Prostate gland (tissue), 2 donors: ENCODE data around the gene INAFM1. TPM values are rescaled to one million over a fixed set of nuclear protein-coding genes. Genes with fewer than 3 reads are reported as not detected.

ENCODE experiments used
- DNase-seq: peaks from one replicate; pipeline ENCODE4 v3.0.0-alpha.2; 2019; ENCODE audit warnings: low spot score
- H3K27ac ChIP-seq, 2 donors: fragments of 200-600 bp; sonication (generic); 2 replicates each; pipeline ENCODE4 v1.5.1; 2017 to 2019
- H3K27me3 ChIP-seq: fragments of 200-600 bp; sonication (generic); replicated peaks from 2 replicates; pipeline ENCODE4 v1.5.1; 2019; ENCODE audit not compliant: insufficient read depth
- H3K36me3 ChIP-seq, 2 donors: fragments of 200-600 bp; sonication (generic); 1 replicate in 1 of 2; 2 replicates in 1 of 2; pipeline versions ENCODE4 v1.5.1 to v1.8.1; 2017 to 2019
- H3K4me1 ChIP-seq: fragments of 200-600 bp; sonication (generic); replicated peaks from 2 replicates; pipeline ENCODE4 v1.5.1; 2019
- H3K4me3 ChIP-seq, 2 donors: fragments of 200-600 bp; sonication (generic); 2 replicates each; pipeline ENCODE4 v1.5.1; 2017 to 2019
- H3K9me3 ChIP-seq: fragments of 200-600 bp; sonication (generic); 2 replicates; pipeline ENCODE4 v1.5.1; 2017
- CTCF ChIP-seq, 4 experiments: fragments of 200-600 bp in 2 of 4; fragments of 450-650 bp in 2 of 4; sonication (generic) in 2 of 4; IDR thresholded peaks; 1 replicate in 3 of 4; 2 replicates in 1 of 4; pipeline ENCODE4 v1.5.1; 2016 to 2019; ENCODE audit warnings: antibody characterized with exemption in 4 of 4, mild to moderate bottlenecking in 2 of 4, moderate library complexity in 2 of 4
- POLR2A ChIP-seq: fragments of 450-650 bp; IDR thresholded peaks from one replicate; pipeline ENCODE4 v1.6.1; 2016; ENCODE audit warnings: antibody characterized with exemption, mild to moderate bottlenecking
- POLR2AphosphoS5 ChIP-seq: sonication (generic); formaldehyde crosslinking; IDR thresholded peaks from one replicate; pipeline ENCODE4 v1.6.1; 2017; ENCODE audit warnings: antibody characterized with exemption
- WGBS: methylation state at CpG from one replicate; pipeline ENCODE4 v1.1.5; 2018; 5-methylcytosine and 5-hydroxymethylcytosine counted together
- intact Hi-C: fragments of 100-400 bp; cut with DNase I; formaldehyde crosslinking; loops from one replicate; pipeline ENCODE4 v1.14.2; 2022
- total RNA-seq, 2 donors: library from RNA; depleted of rRNA; stranded (reverse); fragments of >200 nt; gene quantifications; one replicate each; pipeline ENCODE4 v1.1.0, GENCODE V29; 2016

INAFM1 gene
- total RNA-seq, 2 donors from 2014 or later: 11.4 to 30.2 TPM

- no peak for TF ChIP-seq POLR2AphosphoS5
- no peak for TF ChIP-seq CTCF (IDR thresholded peaks at IDR 0.05)
- no peak for TF ChIP-seq POLR2A
- H3K9me3 ChIP-seq: no peaks in the 10 kb centered on the region
- H3K36me3 ChIP-seq: peaks cover 3 to 14% of the 10 kb centered on the region in 2 donors
Measured at GRCh38 chr19:47270408-47270807, 4.3 kb upstream of the INAFM1 start.

GRCh38 chr19:47271949-47272348 lies 2.7 kb upstream of the INAFM1 start:
- Histone ChIP-seq H3K4me3 (no peak overlapping the region), H3K27me3 (no peaks in the 10 kb centered on the region), H3K4me1 (peaks cover 5% of the 10 kb centered on the region), H3K9me3 (no peaks in the 10 kb centered on the region), H3K36me3 (peaks cover 3 to 14% of the 10 kb centered on the region in 2 donors), H3K27ac (peak overlapping the region in 1 of 2 donors; percentile 98)
- intact Hi-C loops: no loop called here
- no peak for TF ChIP-seq POLR2A
- TF ChIP-seq CTCF (IDR thresholded peaks at IDR 0.05): no peak
- no peak for TF ChIP-seq POLR2AphosphoS5
- WGBS: 79% methylated on average over 6 of the region's 6 CpGs
- no peak for DNase-seq

More at GRCh38 chr19:47270408-47270807, 4.3 kb upstream of the INAFM1 start:
- Histone ChIP-seq H3K27me3 (no peaks in the 10 kb centered on the region), H3K4me3 (no peak overlapping the region), H3K4me1 (peaks cover 4% of the 10 kb centered on the region), H3K27ac (no peak overlapping the region)
- WGBS: 95% methylated on average over 10 of the region's 10 CpGs
- intact Hi-C loops: no loop called here
- no peak for DNase-seq

GRCh38 chr19:47272448-47273312 lies 2.0 kb upstream of the INAFM1 start:
- TF ChIP-seq POLR2A (no peak), POLR2AphosphoS5 (no peak), CTCF (IDR thresholded peaks at IDR 0.05) (no peak)
- intact Hi-C loops: no loop called here
- peak; percentile 37 for DNase-seq

GRCh38 chr19:47273313-47274070 lies 1.2 kb upstream of the INAFM1 start:
- peak; percentile 96 for TF ChIP-seq POLR2A
- peak; percentile 95 for TF ChIP-seq POLR2AphosphoS5
- TF ChIP-seq CTCF (IDR thresholded peaks at IDR 0.05): no peak
- Histone ChIP-seq H3K4me1 (peaks cover 5% of the 10 kb centered on the region), H3K27me3 (no peaks in the 10 kb centered on the region), H3K9me3 (no peaks in the 10 kb centered on the region), H3K27ac (peak overlapping the region; percentile 97 to 98), H3K4me3 (peak overlapping the region; percentile 58 to 65), H3K36me3 (peaks cover 0 to 14% of the 10 kb centered on the region in 2 donors)
- intact Hi-C loops: no loop called here
- 0% methylated on average over 53 of the region's 54 CpGs for WGBS
- peak; percentile 93 for DNase-seq

More at GRCh38 chr19:47272448-47273312, 2.0 kb upstream of the INAFM1 start:
- no peaks in the 10 kb centered on the region for H3K27me3 ChIP-seq
- peaks cover 3 to 14% of the 10 kb centered on the region in 2 donors for H3K36me3 ChIP-seq
- H3K4me1 ChIP-seq: peaks cover 5% of the 10 kb centered on the region
- H3K9me3 ChIP-seq: no peaks in the 10 kb centered on the region
- peak overlapping the region; percentile 58 to 65 for H3K4me3 ChIP-seq
- peak overlapping the region; percentile 97 to 98 for H3K27ac ChIP-seq
- WGBS: 30% methylated on average over 42 of the region's 42 CpGs
